C4-2B (cell line): ENCODE data around the gene KLHL10.

Experiments
- ZFX ChIP-seq: fragments of 450-650 bp; IDR thresholded peaks from 2 replicates; pipeline ENCODE4 v1.6.1; 2017
- TF ChIP-seq, protein P1 (sequence below): fragments of 450-650 bp; conservative IDR thresholded peaks from 2 replicates; pipeline ENCODE4 v1.5.1; 2017; ENCODE audit warnings: mild to moderate bottlenecking

DNA sequence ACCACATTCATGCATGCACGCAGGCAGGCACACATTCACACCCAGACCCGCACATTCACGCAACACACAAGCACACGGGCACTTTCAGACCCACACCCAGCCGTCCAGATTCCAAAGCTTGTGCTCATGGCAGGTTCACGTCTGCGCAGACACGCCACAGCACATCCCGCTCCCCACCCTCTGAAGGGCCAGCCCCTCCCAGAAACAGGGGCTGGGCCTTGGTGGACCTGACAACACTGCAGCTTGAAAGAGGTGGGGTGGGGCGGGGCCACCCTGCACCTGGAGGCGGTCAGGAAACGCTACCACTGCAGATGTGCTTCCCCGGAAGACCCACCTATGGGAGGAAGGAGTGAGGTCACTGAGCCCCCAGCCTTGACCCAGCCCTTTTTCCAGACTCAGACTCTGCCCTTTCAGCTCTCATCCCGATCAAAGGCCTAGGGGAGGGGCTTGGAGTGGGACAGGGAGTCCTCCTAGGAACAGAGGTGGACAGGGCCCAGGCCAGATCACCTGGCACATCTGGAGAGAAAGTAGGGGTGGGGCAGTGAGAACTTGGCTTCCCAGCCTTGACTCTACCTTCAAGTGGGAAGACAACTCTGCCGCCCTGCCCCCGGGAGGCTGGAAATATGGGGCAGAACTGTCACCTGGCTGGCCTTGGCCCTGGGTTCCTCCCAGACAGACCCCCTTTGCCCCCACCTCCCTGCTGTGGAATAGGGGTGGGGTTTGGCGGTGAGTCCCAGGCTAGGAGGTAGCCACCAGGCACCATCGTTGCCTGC lies 36.8 kb upstream of the KLHL10 start:
- TF ChIP-seq ZFX, result no peak
- TF ChIP-seq, protein P1, sequence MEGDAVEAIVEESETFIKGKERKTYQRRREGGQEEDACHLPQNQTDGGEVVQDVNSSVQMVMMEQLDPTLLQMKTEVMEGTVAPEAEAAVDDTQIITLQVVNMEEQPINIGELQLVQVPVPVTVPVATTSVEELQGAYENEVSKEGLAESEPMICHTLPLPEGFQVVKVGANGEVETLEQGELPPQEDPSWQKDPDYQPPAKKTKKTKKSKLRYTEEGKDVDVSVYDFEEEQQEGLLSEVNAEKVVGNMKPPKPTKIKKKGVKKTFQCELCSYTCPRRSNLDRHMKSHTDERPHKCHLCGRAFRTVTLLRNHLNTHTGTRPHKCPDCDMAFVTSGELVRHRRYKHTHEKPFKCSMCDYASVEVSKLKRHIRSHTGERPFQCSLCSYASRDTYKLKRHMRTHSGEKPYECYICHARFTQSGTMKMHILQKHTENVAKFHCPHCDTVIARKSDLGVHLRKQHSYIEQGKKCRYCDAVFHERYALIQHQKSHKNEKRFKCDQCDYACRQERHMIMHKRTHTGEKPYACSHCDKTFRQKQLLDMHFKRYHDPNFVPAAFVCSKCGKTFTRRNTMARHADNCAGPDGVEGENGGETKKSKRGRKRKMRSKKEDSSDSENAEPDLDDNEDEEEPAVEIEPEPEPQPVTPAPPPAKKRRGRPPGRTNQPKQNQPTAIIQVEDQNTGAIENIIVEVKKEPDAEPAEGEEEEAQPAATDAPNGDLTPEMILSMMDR, result no peak
